SW 1271 (cell line): Measurements from ENCODE around the gene SHLD2.
"Not testable (repeated sequence)": the region's sequence is repeated elsewhere in the genome, so short reads cannot be mapped to it uniquely, and the experiment has no call there.

Source experiments
- DNase-seq, 2 experiments: peaks; one replicate each; lab custom pipeline; 2025; lab: John Stamatoyannopoulos, UW

SHLD2 gene, protein sequence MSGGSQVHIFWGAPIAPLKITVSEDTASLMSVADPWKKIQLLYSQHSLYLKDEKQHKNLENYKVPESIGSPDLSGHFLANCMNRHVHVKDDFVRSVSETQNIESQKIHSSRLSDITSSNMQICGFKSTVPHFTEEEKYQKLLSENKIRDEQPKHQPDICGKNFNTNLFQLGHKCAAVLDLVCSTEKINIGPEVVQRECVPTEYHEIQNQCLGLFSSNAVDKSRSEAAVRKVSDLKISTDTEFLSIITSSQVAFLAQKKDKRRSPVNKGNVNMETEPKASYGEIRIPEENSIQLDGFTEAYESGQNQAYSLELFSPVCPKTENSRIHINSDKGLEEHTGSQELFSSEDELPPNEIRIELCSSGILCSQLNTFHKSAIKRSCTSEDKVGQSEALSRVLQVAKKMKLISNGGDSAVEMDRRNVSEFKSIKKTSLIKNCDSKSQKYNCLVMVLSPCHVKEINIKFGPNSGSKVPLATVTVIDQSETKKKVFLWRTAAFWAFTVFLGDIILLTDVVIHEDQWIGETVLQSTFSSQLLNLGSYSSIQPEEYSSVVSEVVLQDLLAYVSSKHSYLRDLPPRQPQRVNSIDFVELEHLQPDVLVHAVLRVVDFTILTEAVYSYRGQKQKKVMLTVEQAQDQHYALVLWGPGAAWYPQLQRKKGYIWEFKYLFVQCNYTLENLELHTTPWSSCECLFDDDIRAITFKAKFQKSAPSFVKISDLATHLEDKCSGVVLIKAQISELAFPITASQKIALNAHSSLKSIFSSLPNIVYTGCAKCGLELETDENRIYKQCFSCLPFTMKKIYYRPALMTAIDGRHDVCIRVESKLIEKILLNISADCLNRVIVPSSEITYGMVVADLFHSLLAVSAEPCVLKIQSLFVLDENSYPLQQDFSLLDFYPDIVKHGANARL

DNA sequence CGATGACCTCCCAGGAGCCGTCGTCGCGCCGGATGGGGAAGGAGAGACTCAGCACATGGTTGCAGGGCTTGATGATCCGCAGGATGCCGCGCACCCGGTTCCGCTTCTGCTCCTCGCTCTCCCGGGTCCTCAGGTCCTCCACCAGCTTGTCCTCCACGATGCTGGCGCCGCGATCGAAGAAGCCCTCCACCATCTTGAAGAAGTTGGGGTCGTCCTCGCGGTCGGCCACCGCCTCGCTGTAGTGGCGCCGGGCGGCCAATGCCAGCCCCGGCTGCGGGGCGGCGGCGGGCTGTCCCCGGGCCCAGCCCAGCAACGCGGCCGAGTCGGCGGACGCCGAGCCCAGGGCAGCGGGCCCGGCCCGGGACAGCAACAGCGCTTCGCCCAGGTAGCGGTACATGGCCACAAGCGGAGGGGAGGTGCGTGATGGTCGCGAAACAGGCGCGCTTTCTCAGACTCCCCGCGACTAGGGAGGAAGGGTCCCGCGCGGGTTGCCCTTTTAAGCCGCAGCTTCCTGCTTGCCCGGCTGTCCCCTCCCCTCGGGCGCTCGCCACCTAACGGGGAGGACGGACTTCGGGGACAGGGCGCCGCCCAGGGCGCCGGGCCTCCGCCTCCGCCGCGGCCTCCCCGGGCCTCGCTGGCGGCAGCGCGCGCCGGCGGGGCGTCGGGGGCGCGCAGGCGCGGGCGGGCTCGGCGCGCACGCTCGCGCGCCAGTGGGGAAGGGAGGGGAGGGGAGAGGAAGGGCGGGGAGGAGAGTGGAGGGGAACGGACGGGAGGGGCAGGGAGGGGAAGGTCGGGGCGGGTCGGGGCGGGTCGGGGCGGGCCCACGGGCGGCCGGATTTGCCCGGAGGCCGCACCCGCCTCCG, at the start of gene SHLD2, which contains the start of gene GLUD1:
TSS of gene SHLD2 (plus strand) at position 834 of the 863 bp plus-strand sequence. CDS start 56,149 bp downstream, outside the sequence.
TSS of gene GLUD1 (minus strand) at position 471 of the 863 bp plus-strand sequence. CDS start at position 397, 74 bp downstream.
- DNase-seq, result peak; percentile 58 to 79

- no peak for DNase-seq
Observed at GRCh38 chr10:87045434-87045938, 49.5 kb upstream of the SHLD2 start.

GRCh38 chr10:87053111-87053510, 41.9 kb upstream of the SHLD2 start:
- DNase-seq, result no peak

- no peak for DNase-seq
Observed at GRCh38 chr10:87053577-87054181, 41.3 kb upstream of the SHLD2 start.

- DNase-seq, result no peak
Observed at GRCh38 chr10:87054373-87055295, 40.4 kb upstream of the SHLD2 start.

GRCh38 chr10:87058171-87058570, 36.8 kb upstream of the SHLD2 start:
- no peak for DNase-seq

- no peak for DNase-seq
Observed at GRCh38 chr10:87059401-87059800, 35.6 kb upstream of the SHLD2 start.

DNA sequence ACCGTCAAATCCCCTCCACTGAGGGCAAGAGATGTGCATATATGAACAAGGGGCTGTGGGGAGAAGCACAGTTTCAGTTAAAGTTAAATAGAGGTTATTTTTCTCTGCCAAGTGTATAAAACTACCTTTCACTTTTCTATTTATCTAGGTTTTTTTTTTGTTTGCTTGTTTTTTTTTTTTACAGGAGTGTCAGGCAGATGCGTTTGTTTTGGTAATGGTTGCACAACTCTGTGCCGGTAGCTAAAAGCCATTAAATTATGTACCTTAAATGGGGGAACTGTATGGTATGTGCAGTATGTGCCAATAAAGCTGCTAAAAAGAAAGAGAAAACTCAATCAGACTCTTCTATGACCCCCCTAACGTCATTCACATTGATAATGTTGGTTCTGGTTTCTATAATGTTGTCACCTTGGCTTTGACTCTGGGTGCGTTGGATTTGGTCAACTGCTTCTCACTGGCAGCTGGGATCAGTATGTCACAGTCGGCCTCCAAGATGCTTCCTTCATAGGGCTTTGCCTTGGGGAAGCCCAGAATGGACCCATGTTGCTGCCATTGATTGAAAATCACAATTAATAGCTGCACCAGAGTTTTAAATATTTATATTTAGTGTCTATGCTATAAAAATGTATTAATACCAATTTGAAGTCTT, 34.6 kb upstream of the SHLD2 start:
- DNase-seq, result no peak

DNA sequence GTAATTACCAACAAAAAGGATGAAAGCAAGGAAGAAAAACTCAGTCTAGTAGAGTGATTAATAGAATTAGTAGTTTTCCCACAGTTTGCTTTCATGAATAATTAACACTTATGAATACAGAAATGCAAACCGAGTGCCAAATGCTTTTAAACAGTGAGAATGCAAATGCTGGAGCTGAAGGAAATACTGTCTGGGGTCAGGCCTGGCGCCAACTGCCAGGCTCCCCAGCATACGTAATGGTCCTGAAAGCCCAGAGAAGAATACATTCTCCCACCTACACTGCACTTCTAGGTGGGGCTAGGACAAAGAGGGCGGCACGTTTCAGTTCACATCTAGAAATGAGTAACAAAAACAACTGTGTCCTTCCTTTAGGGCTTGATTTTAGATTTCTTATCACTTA, 30.4 kb upstream of the SHLD2 start:
- DNase-seq, result no peak

- no peak for DNase-seq
Observed at GRCh38 chr10:87066178-87066577, 28.8 kb upstream of the SHLD2 start.

GRCh38 chr10:87066865-87067264, 28.1 kb upstream of the SHLD2 start:
- DNase-seq, result no peak

GRCh38 chr10:87068281-87068680, 26.7 kb upstream of the SHLD2 start:
- no peak for DNase-seq

DNA sequence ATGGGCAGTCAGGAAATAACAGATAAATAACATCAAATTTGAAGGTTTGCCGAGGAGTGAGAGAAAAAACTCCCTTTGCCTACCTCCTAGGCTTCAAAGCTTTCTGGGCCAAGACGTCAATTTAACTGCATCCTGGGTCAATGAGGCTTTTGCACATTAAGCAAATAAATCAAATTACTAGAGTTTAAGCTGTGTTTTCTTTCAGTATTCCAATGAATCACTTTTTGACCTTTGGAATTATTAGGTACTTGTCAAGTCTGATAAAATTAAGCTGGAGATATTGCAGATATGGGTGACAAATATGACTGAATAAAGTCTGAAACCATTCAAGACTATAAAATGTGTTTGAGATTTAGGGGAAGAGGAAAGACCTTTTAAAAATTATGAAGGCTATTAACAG, 22.6 kb upstream of the SHLD2 start:
- no peak for DNase-seq

- DNase-seq, result not testable (repeated sequence)
Observed at GRCh38 chr10:87076421-87076820, 18.6 kb upstream of the SHLD2 start.

DNA sequence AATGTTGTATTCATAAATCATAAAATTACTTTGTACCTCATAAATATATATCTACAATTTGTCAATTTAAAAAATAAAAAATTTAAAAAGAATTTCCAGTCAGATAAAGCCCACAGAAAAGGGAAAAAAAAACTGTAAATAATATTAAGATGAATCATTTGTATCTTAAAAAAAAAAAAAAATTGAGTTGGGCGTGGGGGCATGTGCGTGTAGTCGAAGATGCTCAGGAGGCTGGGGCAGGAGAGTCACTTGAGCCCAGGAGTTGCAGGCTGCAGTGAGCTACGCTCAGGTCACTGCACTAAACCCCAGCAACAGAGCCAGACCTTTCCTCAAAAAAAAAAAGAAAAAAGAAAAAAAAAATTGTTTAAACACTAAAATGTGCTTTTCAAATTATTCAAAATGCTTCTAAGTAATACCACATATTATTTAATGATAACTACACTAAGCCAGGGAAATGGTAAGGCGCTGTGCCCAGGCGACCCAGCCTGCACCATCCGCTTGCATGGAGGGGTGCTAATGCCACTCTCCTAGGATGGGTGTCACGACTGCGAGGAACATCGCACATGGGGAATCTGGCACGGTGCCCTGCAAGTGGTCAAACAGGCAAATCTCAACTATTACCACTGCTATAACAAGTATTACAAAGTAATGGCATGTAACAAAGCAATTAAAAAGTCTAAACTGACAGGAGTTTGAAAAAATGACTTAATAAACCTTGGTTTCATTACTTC, 15.7 kb upstream of the SHLD2 start:
- no peak for DNase-seq

- not testable (repeated sequence) for DNase-seq
Observed at GRCh38 chr10:87080621-87081020, 14.4 kb upstream of the SHLD2 start.

GRCh38 chr10:87081574-87081973, 13.4 kb upstream of the SHLD2 start:
- DNase-seq, result not testable (repeated sequence)

DNA sequence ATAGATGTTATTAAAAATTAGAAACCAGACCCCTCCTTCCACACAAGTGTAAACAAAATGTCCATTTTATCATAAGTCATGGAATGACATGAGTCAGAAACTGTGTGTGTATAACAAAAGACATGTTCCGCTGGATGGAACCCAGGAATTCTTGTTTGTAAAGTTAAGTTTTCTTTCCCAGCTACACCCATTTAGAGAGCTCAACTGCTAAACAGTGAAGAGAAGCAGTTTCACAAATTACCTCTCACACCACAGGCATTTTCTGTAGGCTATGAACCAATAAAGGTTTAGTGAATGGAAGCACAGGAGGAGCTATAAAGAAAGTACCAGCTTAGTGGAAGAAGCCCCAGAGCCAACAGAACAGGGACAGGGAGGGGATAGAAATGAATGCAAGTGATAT, 12.8 kb upstream of the SHLD2 start:
- DNase-seq, result not testable (repeated sequence)
